Astrocyte of the cerebellum (primary cell): ENCODE results near the gene SMC1A.
"Not testable (repeated sequence)": the region's sequence is repeated elsewhere in the genome, so short reads cannot be mapped to it uniquely, and the experiment has no call there.

Experiments used
- DNase-seq: peaks from one replicate; pipeline ENCODE4 v3.0.0-alpha.2; 2011; ENCODE audit warnings: low read depth
- H3K4me3 ChIP-seq: 2 replicates; pipeline ENCODE4 v1.5.1; 2011; ENCODE audit warnings: mild to moderate bottlenecking, low read depth, low read length, moderate library complexity
- CTCF ChIP-seq: IDR thresholded peaks from 2 replicates; pipeline ENCODE4 v1.5.1; 2012; ENCODE audit warnings: low read length, low read depth, moderate library complexity, mild to moderate bottlenecking; ENCODE audit errors: missing control alignments
- in situ Hi-C: cut with HindIII; loops from 2 replicates; pipeline ENCODE4 v1.10.0; 2017; ENCODE audit warnings: low sequenced_read_pairs

Gene SMC1A

GRCh38 chrX:53422086-53422860 is at the start of gene SMC1A:
TSS of gene SMC1A (minus strand) at chrX:53422654. CDS start at chrX:53422600, 54 bp downstream.
- peak; percentile 97 for DNase-seq
- H3K4me3 ChIP-seq, result peak within 1 kb of the TSS; percentile 88
- no peak for TF ChIP-seq CTCF
- in situ Hi-C loops, result no loop called here

GRCh38 chrX:53471346-53471745 is 48.9 kb upstream of the SMC1A start:
- TF ChIP-seq CTCF, result no peak
- DNase-seq, result no peak
- no peak overlapping the region for H3K4me3 ChIP-seq
- in situ Hi-C loops, result no loop called here

GRCh38 chrX:53468659-53469058 is 46.2 kb upstream of the SMC1A start:
- H3K4me3 ChIP-seq, in situ Hi-C loops, DNase-seq: not testable (repeated sequence)

GRCh38 chrX:53458082-53458481 is 35.6 kb upstream of the SMC1A start:
- DNase-seq, result no peak
- in situ Hi-C loops, result no loop called here
- H3K4me3 ChIP-seq, result no peak overlapping the region
- peak; percentile 7 for TF ChIP-seq CTCF

- DNase-seq, result no peak
Observed at GRCh38 chrX:53456254-53456653, 33.8 kb upstream of the SMC1A start.

GRCh38 chrX:53452812-53453211 is 30.4 kb upstream of the SMC1A start:
- no peak for TF ChIP-seq CTCF
- in situ Hi-C loops, result no loop called here

More at GRCh38 chrX:53456254-53456653, 33.8 kb upstream of the SMC1A start:
- no peak for TF ChIP-seq CTCF
- in situ Hi-C loops, result no loop called here
- H3K4me3 ChIP-seq, result no peak overlapping the region

GRCh38 chrX:53449632-53450031 is 27.2 kb upstream of the SMC1A start:
- no peak overlapping the region for H3K4me3 ChIP-seq
- no peak for DNase-seq
- in situ Hi-C loops, result no loop called here
- no peak for TF ChIP-seq CTCF

More at GRCh38 chrX:53452812-53453211, 30.4 kb upstream of the SMC1A start:
- no peak overlapping the region for H3K4me3 ChIP-seq
- DNase-seq, result no peak
